ENCODE data around the gene INPP5F. TPM values are rescaled to one million over a fixed set of nuclear protein-coding genes. Genes with fewer than 3 reads are reported as not detected.

The INPP5F gene
- total and polyA plus RNA-seq, 10 of the 15 experiments (the other 5 are each of a cell fraction or from before 2014, with no cell fraction given): 6.0 to 49.3 (median 34.3) TPM

GRCh38 chr10:119826771-119827170 lies 100.9 kb downstream of the INPP5F start:
- CTCF ChIA-PET: interaction anchor here (1.5 kb wide), 1 partner anchor 10 kb away, joined by 6 read pairs; no protein-coding TSS in a partner anchor
- FAIRE-seq: no peak

GRCh38 chr10:119827430-119827829 lies 101.6 kb downstream of the INPP5F start:
- no peak overlapping the region for H3K27ac ChIP-seq (ENCODE audit: control insufficient read depth, insufficient read depth)

More at GRCh38 chr10:119826771-119827170, 100.9 kb downstream of the INPP5F start:
- DNase-seq (ENCODE audit: low read depth, low spot score) (no peak), ATAC-seq (no peak)
- no peaks in the 10 kb centered on the region for H4K20me1 ChIP-seq (ENCODE audit: control insufficient read depth, insufficient read depth)
- RAD21 ChIA-PET (ENCODE audit: unreplicated experiment): no interaction called here
- POLR2A ChIA-PET: no interaction called here
- no peak overlapping the region for H3K4me2 ChIP-seq (ENCODE audit: control insufficient read depth, insufficient read depth)
- H3K9ac ChIP-seq (ENCODE audit: control insufficient read depth, insufficient read depth, low read length): no peak overlapping the region
- peaks cover 6 to 16% of the 10 kb centered on the region in 2 experiments for H3K36me3 ChIP-seq (ENCODE audit: control insufficient read depth in 2 of 2, insufficient read depth in 2 of 2, low read length in 1 of 2)
- in situ Hi-C loops (cut with MboI) (no loop called here), intact Hi-C loops (cut with micrococcal nuclease; ENCODE audit: unreplicated experiment) (no loop called here)
- no peak overlapping the region for H3K4me3 ChIP-seq
- WGBS (ENCODE audit: insufficient coverage, insufficient replicate concordance, low lambda C conversion rate, missing lambda C conversion rate): 89% methylated on average over 6 of the region's 6 CpGs
- H3K27ac ChIP-seq (ENCODE audit: control insufficient read depth, insufficient read depth): no peak overlapping the region
- BruUV-seq (replicated peaks): TSS peak; percentile 14
- no peaks in the 10 kb centered on the region for H3K79me2 ChIP-seq (ENCODE audit: control insufficient read depth, insufficient read depth, low read length)
- TF ChIP-seq, protein P1, sequence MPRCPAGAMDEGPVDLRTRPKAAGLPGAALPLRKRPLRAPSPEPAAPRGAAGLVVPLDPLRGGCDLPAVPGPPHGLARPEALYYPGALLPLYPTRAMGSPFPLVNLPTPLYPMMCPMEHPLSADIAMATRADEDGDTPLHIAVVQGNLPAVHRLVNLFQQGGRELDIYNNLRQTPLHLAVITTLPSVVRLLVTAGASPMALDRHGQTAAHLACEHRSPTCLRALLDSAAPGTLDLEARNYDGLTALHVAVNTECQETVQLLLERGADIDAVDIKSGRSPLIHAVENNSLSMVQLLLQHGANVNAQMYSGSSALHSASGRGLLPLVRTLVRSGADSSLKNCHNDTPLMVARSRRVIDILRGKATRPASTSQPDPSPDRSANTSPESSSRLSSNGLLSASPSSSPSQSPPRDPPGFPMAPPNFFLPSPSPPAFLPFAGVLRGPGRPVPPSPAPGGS (IDR thresholded peaks at IDR 0.05; ENCODE audit: borderline replicate concordance, insufficient read depth, low read depth, low read length, poor library complexity, severe bottlenecking): peak; percentile 4
- TF ChIP-seq POLR2AphosphoS5 (IDR thresholded peaks at IDR 0.05; ENCODE audit: low read length) (0 out of 2 replicates have a peak, but pooled peaks have one; percentile 21), FOXM1 (IDR thresholded peaks at IDR 0.05; ENCODE audit: low read depth, low read length) (no peak)
- no peaks in the 10 kb centered on the region for H3K9me3 ChIP-seq (replicated peaks; ENCODE audit: control insufficient read depth, insufficient read depth, low read length)
- no peaks in the 10 kb centered on the region for H3K27me3 ChIP-seq (replicated peaks in 1 of 2; ENCODE audit: control insufficient read depth in 2 of 2, insufficient read depth in 2 of 2, low read length in 1 of 2)
- H3K4me1 ChIP-seq (ENCODE audit: control insufficient read depth, insufficient read depth, low read length): no peaks in the 10 kb centered on the region
- H2AFZ ChIP-seq (ENCODE audit: control insufficient read depth, low read depth, low read length): no peak overlapping the region
- SMC1A ChIA-PET (ENCODE audit: uncharacterized antibody, unreplicated experiment): no interaction called here

More at GRCh38 chr10:119827430-119827829, 101.6 kb downstream of the INPP5F start:
- Histone ChIP-seq H2AFZ (ENCODE audit: control insufficient read depth, low read depth, low read length) (no peak overlapping the region), H3K4me3 (no peak overlapping the region), H3K36me3 (ENCODE audit: control insufficient read depth in 2 of 2, insufficient read depth in 2 of 2, low read length in 1 of 2) (peaks cover 6 to 21% of the 10 kb centered on the region in 2 experiments), H3K4me1 (ENCODE audit: control insufficient read depth, insufficient read depth, low read length) (no peaks in the 10 kb centered on the region), H3K9ac (ENCODE audit: control insufficient read depth, insufficient read depth, low read length) (no peak overlapping the region), H3K27me3 (replicated peaks in 1 of 2; ENCODE audit: control insufficient read depth in 2 of 2, insufficient read depth in 2 of 2, low read length in 1 of 2) (no peaks in the 10 kb centered on the region), H3K79me2 (ENCODE audit: control insufficient read depth, insufficient read depth, low read length) (no peaks in the 10 kb centered on the region), H3K4me2 (ENCODE audit: control insufficient read depth, insufficient read depth) (no peak overlapping the region), H3K9me3 (replicated peaks; ENCODE audit: control insufficient read depth, insufficient read depth, low read length) (no peaks in the 10 kb centered on the region), H4K20me1 (ENCODE audit: control insufficient read depth, insufficient read depth) (no peaks in the 10 kb centered on the region)
- WGBS (ENCODE audit: insufficient coverage, insufficient replicate concordance, low lambda C conversion rate, missing lambda C conversion rate): 100% methylated on average over 4 of the region's 4 CpGs
- ChIA-PET RAD21 (ENCODE audit: unreplicated experiment) (no interaction called here), CTCF (interaction anchor here (1.5 to 5.9 kb wide), 2 partner anchors 9 to 141 kb away, joined by 6 to 37 read pairs; no protein-coding TSS in a partner anchor), POLR2A (no interaction called here), SMC1A (ENCODE audit: uncharacterized antibody, unreplicated experiment) (interaction anchor here (1.3 to 2.2 kb wide), 2 partner anchors 32 to 140 kb away, joined by 4 to 8 read pairs; no protein-coding TSS in a partner anchor)
- ATAC-seq: no peak
- intact Hi-C loops (cut with micrococcal nuclease; ENCODE audit: unreplicated experiment): no loop called here
- BruUV-seq (replicated peaks): no TSS peak
- DNase-seq (ENCODE audit: low read depth, low spot score): no peak
- TF ChIP-seq KAT2A (conservative IDR thresholded peaks at IDR 0.05; ENCODE audit: control insufficient read depth, low read depth, low read length) (no peak), FOXK2 (IDR thresholded peaks at IDR 0.05) (no peak), CHD4 (IDR thresholded peaks at IDR 0.05) (no peak), EGR1 (IDR thresholded peaks at IDR 0.05; ENCODE audit: borderline replicate concordance in 1 of 2, low read depth in 2 of 2, low read length in 2 of 2) (no peak), SIN3A (IDR thresholded peaks at IDR 0.05; ENCODE audit: low read depth, low read length) (no peak), CHD1 (IDR thresholded peaks at IDR 0.05; ENCODE audit: low read depth, low read length) (no peak), RAD21 (IDR thresholded peaks at IDR 0.05; ENCODE audit: insufficient read depth, low read depth, low read length) (no peak)
- in situ Hi-C loops (cut with MboI): no loop called here
- FAIRE-seq: no peak
